ENCODE data around the gene SLC1A2. TPM values are rescaled to one million over a fixed set of nuclear protein-coding genes. Genes with fewer than 3 reads are reported as not detected.

Gene SLC1A2
- total RNA-seq, 4 donors from 2014 or later, result 0.27 to 0.80 (median 0.79) TPM; not detected in 1

DNA sequence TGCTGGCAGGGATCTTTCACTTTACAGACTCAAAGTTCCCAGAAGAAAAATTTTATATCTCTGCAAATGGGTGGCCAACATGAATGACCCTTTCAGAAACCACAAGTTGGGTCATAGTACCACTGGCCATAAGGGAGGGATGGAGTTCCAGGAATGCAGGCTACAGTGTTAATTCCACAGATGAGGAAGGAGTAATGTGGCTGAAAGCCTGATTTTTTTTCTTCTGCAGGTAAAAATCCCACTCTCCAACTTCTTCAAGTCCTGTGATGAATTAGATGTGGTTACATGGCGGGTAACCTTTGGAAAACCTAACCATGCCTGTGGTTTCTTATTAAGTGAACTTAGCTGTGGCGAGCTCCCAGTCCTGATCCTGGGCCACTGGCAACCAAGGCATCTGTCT is 103.2 kb downstream of the SLC1A2 start:
- H3K9me3 ChIP-seq, result no peaks in the 10 kb centered on the region
- H3K27me3 ChIP-seq, result no peaks in the 10 kb centered on the region
- H3K27ac ChIP-seq, result no peak overlapping the region
- no peak overlapping the region for H3K4me3 ChIP-seq
- no peaks in the 10 kb centered on the region for H3K4me1 ChIP-seq
- in situ Hi-C loops (cut with MboI; ENCODE audit: low pct_ligation_motif_present in 1 of 4, low pct_unique_long_range_greater_than_20kb in 1 of 4, low sequenced_read_pairs in 3 of 4), result no loop called here
- no peak for TF ChIP-seq POLR2A (IDR thresholded peaks at IDR 0.05)
- TF ChIP-seq POLR2AphosphoS5 (IDR thresholded peaks at IDR 0.05), result no peak
- no peak for TF ChIP-seq EP300 (IDR thresholded peaks at IDR 0.05; ENCODE audit: low read depth)
- TF ChIP-seq, protein P1, sequence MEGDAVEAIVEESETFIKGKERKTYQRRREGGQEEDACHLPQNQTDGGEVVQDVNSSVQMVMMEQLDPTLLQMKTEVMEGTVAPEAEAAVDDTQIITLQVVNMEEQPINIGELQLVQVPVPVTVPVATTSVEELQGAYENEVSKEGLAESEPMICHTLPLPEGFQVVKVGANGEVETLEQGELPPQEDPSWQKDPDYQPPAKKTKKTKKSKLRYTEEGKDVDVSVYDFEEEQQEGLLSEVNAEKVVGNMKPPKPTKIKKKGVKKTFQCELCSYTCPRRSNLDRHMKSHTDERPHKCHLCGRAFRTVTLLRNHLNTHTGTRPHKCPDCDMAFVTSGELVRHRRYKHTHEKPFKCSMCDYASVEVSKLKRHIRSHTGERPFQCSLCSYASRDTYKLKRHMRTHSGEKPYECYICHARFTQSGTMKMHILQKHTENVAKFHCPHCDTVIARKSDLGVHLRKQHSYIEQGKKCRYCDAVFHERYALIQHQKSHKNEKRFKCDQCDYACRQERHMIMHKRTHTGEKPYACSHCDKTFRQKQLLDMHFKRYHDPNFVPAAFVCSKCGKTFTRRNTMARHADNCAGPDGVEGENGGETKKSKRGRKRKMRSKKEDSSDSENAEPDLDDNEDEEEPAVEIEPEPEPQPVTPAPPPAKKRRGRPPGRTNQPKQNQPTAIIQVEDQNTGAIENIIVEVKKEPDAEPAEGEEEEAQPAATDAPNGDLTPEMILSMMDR (IDR thresholded peaks at IDR 0.05), result no peak
- 95% methylated on average over 2 of the region's 2 CpGs; no CpG with 5 or more reads in 1 of the 2 donors for WGBS, 2 donors (ENCODE audit: low coverage in 1 of 2)
- no peak for DNase-seq
- no peaks in the 10 kb centered on the region for H3K36me3 ChIP-seq
- intact Hi-C loops (cut with DNase I; ENCODE audit: low total_unique reads), result no loop called here

DNA sequence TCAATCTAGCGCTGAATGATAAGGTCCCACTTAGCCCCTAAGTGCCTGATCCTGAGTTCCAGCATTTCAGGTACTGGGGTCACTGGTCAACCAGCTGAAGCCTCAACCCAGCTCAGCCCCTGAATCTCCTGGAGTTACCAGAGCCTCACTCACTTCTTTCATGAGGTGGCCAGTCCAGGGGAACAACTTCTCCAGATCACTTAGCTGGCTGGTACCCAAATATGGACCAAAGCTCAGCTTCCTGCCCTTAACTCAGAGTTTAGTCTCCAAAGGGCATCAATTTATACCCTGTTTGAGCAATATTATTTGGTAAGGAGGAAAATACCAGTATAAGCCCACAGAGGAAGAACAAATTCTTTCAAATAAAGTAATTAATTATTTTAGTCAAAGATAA is 105.6 kb downstream of the SLC1A2 start:
- 90% methylated on average over 1 of the region's 1 CpG; no CpG with 5 or more reads in 1 of the 2 donors for WGBS, 2 donors (ENCODE audit: low coverage in 1 of 2)
- no peak for TF ChIP-seq POLR2A (IDR thresholded peaks at IDR 0.05)
- TF ChIP-seq, protein P1 (IDR thresholded peaks at IDR 0.05), result no peak
- no peak for TF ChIP-seq POLR2AphosphoS5 (IDR thresholded peaks at IDR 0.05)
- TF ChIP-seq EP300 (IDR thresholded peaks at IDR 0.05; ENCODE audit: low read depth), result no peak
- H3K4me3 ChIP-seq, result no peak overlapping the region
- no peaks in the 10 kb centered on the region for H3K9me3 ChIP-seq
- H3K36me3 ChIP-seq, result no peaks in the 10 kb centered on the region
- no peaks in the 10 kb centered on the region for H3K4me1 ChIP-seq
- DNase-seq, result no peak
- no peaks in the 10 kb centered on the region for H3K27me3 ChIP-seq
- in situ Hi-C loops (cut with MboI; ENCODE audit: low pct_ligation_motif_present in 1 of 4, low pct_unique_long_range_greater_than_20kb in 1 of 4, low sequenced_read_pairs in 3 of 4) (no loop called here), intact Hi-C loops (cut with DNase I; ENCODE audit: low total_unique reads) (no loop called here)
- no peak overlapping the region for H3K27ac ChIP-seq

- WGBS, 2 donors (ENCODE audit: low coverage in 1 of 2), result 64 to 88% methylated on average over 5 to 7 of the region's 7 CpGs
- no peaks in the 10 kb centered on the region for H3K4me1 ChIP-seq
- no peak for DNase-seq
- no peak overlapping the region for H3K27ac ChIP-seq
- no peaks in the 10 kb centered on the region for H3K27me3 ChIP-seq
- no peak for TF ChIP-seq POLR2AphosphoS5 (IDR thresholded peaks at IDR 0.05)
- TF ChIP-seq EP300 (IDR thresholded peaks at IDR 0.05; ENCODE audit: low read depth), result no peak
- no peak for TF ChIP-seq POLR2A (IDR thresholded peaks at IDR 0.05)
- TF ChIP-seq, protein P1 (IDR thresholded peaks at IDR 0.05), result no peak
- H3K4me3 ChIP-seq, result no peak overlapping the region
- intact Hi-C loops (cut with DNase I; ENCODE audit: low total_unique reads) (no loop called here), in situ Hi-C loops (cut with MboI; ENCODE audit: low pct_ligation_motif_present in 1 of 4, low pct_unique_long_range_greater_than_20kb in 1 of 4, low sequenced_read_pairs in 3 of 4) (no loop called here)
- no peaks in the 10 kb centered on the region for H3K9me3 ChIP-seq
- H3K36me3 ChIP-seq, result no peaks in the 10 kb centered on the region
These were observed 106.1 kb downstream of the SLC1A2 start for GRCh38 chr11:35313066-35313759.

DNA sequence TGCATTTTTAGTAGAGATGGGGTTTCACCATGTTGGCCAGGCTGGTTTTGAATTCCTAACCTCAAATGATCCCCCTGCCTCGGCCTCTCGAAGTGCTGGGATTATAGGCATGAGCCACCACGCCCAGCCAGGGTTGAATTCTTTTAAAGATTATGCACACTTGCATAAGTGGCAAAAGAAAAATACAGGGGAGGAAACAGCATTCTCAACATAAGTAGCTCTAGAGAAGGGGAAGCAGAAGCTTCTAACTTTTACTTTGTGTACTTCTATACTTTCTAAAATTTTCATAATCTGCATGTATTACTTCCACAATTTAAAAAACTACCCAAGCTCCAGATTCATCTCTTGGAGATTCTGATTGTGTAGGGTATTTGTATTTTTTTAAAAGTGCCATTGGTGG is 108.0 kb downstream of the SLC1A2 start:
- no peak overlapping the region for H3K4me3 ChIP-seq
- H3K36me3 ChIP-seq, result no peaks in the 10 kb centered on the region
- no peaks in the 10 kb centered on the region for H3K9me3 ChIP-seq
- DNase-seq, result no peak
- in situ Hi-C loops (cut with MboI; ENCODE audit: low pct_ligation_motif_present in 1 of 4, low pct_unique_long_range_greater_than_20kb in 1 of 4, low sequenced_read_pairs in 3 of 4) (no loop called here), intact Hi-C loops (cut with DNase I; ENCODE audit: low total_unique reads) (no loop called here)
- no peaks in the 10 kb centered on the region for H3K4me1 ChIP-seq
- no peak for TF ChIP-seq EP300 (IDR thresholded peaks at IDR 0.05; ENCODE audit: low read depth)
- TF ChIP-seq, protein P1 (IDR thresholded peaks at IDR 0.05), result no peak
- TF ChIP-seq POLR2AphosphoS5 (IDR thresholded peaks at IDR 0.05), result no peak
- no peak for TF ChIP-seq POLR2A (IDR thresholded peaks at IDR 0.05)
- H3K27ac ChIP-seq, result no peak overlapping the region
- no peaks in the 10 kb centered on the region for H3K27me3 ChIP-seq
- WGBS, 2 donors (ENCODE audit: low coverage in 1 of 2), result 83 to 90% methylated on average over 2 to 3 of the region's 3 CpGs
